ENCODE measurements around the gene MAP7.

DNA sequence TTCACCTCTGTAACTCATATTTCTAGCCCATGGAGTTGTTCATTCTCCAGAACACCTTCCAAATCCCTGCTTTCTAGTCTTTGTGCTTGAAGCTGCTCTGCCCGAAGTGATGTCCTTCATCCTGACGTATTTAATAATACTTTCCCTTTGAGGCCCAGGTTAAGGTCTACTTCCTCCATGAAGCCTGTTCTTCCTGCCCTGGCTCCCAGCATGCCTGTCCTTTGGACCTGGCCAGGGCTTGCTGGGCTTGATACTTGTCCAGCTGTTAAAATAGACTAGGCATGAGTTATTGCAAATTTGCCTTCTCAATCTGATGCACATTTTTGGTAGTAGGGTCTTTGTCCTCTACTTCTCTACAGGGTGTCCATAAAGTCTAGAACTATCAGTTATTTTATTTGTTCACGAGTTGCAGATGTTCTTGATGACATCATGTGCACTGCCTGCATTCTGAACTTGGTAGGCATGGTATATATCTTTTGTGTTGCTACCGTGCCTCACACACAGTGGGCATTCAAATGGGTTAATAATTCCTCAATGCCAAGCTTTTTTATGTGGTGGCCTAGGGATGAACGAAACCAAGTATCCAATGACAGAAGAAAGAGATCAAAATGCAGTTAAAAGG lies 3.1 kb upstream of the MAP7 start:
- TF ChIP-seq EZH2phosphoT487 (IDR thresholded peaks at IDR 0.05; ENCODE audit: insufficient read depth, low read depth): no peak
- TF ChIP-seq EZH2 (IDR thresholded peaks at IDR 0.05; ENCODE audit: insufficient read depth, poor library complexity, severe bottlenecking): no peak

All from GM23248 (cell line).